HK-2 (cell line): ENCODE results near the gene IARS1.

ENCODE experiments used
- DNase-seq: peaks from one replicate; pipeline ENCODE4 v3.0.0-alpha.2; 2018; ENCODE audit not compliant: unreplicated experiment

Gene IARS1

DNA sequence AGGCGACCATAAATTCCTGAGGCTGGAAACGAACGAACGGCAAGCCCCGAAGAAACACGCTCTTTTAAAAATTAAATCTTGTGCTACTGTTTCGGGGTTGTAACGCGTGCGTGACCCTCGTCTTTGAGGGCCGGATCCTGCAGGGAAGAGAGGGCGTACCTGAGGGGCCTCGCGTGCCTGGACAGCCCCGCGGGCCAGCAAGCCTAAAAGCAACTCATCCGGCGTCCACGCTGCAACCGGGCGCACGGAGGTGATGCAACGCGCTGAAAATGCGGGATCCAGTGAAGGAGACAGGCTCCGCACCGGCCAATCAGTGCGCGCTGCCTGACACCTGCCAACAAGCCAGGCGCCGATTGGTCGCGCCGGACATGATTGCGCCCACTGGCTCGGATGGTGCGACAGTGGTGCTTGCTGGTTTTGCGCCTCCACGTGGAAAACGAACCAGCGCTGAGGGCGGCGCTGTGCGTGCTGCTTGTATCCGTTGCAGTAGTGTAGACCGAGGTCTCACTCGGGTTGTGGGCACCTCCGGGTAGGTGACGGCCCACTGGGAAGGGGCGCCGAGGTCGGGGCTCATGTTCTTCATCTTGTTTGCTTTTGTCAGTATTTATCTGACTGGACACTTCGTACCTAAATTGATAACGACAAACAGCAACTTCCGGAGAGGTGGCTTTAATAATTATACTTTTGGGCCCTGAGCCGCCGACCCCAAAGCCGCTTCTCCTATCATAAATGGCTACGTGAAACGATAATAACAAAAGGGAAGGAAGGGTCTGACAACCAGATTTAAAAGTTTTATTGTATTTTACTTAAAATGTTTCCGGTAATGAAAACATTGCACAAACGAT lies at the start of gene IARS1:
TSS of gene IARS1 (minus strand) at position 246 of the 845 bp plus-strand sequence. CDS start 4,278 bp downstream, outside the sequence.
- peak; percentile 100 for DNase-seq

DNA sequence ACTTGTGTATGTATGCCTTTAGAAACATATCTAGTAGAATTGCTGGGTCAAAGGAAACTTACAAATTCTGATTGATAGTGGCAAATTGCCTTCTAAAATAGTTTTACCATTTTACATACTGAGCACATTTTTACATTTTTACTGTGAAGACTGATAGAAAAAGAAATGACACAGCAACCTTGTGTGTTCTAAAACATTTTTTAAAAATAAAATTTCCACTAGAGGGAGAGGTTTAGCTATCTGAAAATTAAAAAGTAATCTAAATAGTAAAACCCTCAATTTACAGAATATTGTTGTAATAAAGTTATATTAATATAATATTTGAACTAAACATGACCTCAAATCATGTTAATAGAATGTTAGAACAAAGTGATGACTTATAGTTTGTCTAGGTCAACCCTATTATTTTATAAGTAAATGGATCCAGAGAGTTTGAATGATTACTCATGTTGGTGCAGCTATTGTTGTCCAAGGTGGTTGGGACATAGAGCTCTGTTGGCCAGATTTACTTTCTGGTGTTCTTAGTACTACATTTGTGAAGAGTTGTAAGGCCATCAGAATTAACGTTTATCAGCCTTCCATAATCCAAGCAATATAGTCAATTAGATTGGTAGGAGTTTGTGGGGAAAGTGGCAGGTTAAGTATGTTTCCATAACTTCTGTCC lies 49.5 kb upstream of the IARS1 start:
- DNase-seq: no peak

DNA sequence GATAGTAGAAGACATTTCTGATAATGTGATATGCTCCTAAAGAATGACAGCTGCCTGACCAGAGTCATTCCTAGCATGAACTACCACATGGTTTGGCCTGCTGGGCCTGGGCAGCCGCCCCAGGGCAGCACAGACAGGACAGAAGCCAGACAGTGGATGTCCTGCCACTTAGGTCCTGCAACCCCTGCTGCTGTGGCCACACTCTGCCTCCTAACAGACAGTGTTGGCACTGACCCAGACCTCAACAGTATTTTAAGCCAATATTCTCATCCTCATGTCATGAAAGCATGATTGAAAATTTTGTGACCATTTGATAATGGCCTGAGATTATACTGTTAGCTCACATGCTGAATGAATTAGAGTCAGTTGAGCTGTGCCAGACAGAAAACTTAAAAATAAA lies 48.1 kb upstream of the IARS1 start:
- DNase-seq: no peak

DNA sequence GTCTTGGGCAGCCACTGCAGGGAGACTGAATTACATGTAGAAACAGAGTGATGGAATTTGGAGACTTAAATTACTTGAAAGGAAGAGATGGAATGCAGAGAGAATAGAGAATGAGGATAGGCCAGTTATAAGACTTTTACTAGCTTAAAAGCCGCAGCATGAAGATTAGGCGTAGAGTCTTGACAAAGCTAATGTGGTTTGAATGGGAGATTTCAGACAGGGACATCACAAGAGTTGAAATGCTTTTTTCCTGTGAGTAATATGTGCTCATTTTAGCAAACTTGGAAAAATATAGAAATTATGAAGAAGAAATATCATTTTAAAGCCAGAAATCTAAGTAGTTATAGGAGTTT lies 39.8 kb upstream of the IARS1 start:
- DNase-seq: no peak

DNA sequence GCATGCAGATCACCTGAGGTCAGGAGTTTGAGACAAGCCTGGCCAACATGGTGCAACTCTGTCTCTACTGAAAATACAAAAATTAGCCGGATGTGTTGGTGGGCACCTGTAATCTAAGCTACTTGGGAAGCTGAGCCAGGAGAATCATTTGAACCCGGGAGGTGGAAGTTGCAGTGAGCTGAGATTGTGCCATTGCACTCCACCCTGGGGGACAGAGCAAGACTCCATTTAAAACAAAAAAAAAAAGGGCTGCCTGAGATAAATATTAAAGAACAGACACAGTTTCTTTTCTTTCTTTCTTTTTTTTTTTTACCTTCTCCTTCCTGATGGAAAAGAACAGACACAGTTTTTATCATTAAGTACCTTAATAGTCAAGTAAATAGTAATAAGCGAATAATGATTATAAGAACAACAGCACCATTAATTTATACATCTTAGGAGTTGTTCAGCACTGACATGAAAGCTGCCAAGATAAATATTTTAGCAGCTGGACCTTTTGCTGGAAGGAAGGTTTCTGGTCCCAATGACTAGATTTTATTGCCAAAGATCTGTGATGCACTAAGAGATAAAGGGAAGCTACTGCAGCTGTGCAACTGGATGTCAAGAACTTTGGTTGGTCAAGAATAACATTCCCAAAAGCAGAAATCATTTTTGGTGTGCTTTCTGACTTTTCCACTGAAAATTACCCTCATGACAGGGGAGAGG lies 39.2 kb upstream of the IARS1 start:
- no peak for DNase-seq

DNA sequence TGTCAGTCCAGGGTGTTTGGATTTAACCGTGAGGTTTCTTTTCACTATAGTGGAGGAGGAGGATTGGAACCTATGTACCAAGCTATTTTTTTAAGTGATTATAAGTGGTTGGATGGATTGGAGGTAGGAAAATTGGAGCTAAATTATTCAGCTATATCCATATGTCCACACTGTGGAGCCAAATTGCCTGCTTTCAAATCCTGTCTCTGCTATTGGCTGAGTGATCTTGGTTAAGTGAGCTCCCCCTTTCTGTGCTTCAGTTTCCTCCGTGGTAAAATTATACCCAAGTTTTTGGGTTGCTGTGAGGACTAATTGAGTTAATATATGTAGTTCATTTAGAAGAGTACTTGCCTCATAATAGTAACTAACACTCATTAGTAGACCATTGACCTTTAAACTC lies 34.7 kb upstream of the IARS1 start:
- DNase-seq: no peak

DNA sequence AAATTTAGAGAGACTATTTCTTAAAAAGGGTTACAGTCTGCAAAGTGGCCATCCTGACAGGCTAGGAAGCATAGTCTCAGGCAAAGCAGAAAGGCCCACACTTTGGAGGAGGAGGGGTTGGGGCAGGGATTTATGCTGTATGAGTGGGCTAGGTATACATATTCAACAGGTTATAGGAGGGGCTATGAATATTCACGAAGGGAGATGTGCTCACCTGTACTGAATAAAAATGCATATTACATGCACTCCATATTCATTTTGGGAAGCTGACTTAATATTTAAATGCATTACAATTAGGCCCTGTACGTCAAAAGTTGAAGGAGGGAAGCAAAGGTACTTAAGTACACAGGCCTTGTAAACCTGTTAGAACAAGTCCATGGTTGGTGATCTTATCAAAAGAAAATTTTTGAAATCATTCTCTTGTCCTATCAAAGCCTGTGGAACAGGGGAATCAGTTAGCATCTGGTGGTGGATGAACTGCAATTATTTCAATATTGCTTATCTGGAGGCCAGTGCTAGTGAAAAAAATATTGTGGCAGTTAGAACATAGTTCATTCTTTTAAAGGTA lies 33.9 kb upstream of the IARS1 start:
- no peak for DNase-seq

DNA sequence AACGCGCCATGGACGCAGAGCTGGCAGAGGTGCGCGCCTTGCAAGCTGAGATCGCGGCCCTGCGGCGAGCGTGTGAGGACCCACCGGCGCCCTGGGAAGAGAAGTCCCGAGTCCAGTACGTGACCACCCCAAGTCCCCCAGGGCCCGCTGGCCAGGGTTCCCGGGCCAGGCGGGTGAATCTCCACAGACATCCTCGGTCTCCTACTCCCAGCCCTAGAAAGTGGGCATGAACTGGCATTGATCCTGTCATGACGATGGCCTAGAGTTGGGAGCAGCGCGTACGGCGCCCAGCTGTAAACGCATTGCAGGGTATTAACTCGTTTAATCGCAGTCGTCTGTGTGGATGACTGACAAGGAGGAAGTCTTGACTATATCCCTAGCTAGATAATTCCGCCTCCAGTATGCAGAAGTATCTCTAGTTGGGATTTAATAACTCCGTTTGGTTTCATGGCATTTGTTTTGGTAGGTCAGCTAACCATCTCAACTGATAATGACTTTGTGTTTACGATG lies 32.5 kb upstream of the IARS1 start:
- DNase-seq: no peak

DNA sequence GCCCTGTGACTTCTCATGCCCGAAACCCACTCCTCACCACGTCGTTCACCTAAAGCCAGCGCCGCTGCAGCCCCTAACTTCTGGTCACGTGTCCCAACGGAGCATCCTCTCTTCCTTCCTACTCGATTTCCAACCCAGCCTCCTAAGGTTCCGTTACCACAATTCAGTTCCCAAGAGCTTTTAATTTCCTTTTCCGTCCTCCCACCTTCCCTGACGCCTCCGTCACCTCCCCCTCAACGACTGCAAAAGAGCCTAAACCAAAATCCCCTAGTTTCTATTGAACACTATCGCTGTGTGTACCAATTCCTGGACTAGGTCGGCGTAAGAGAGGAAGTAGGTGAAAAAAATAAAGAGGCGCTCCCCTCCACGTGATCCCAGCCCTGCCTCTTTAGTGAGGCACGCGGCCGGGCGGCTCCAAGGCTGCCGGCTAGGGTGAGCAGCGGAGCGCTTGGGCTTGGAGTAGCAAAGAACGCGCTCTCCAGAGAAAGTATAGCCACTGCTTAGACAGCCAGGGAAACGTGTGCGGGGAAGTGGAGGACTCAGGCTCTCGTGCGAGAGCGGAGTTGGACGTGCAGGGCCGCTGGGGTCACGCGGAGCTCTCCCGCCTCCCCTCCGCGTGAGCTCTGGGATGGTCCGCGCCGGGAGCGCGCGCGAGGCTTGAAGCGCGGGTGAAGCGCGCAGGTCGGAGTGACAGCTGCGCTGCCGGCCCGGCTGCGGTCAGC lies 31.9 kb upstream of the IARS1 start, which contains the start of the genes CENPP and NOL8:
TSS of gene CENPP (plus strand) at position 685 of the 722 bp plus-strand sequence.
TSS of gene NOL8 (minus strand) at position 82 of the 722 bp plus-strand sequence. CDS start 1,189 bp downstream, outside the sequence.
- peak; percentile 87 for DNase-seq

DNA sequence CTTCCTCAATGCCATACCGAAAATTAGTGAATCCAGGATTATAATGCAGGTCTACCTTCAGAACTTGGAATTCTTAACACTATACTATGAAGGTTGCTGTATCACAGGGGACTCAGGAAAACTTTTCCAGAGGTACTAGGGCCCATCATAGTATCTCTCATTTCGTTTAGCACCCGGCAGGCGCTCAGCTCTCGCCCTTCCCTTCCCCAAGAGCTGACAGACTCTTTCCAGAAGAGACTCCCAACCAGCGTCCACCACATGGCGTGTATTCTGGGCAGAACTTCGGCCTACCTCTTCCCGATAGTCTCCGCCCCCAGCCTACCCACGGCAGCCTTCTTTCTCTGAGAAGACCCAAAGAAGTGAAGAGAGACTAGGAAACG lies 31.4 kb upstream of the IARS1 start:
- no peak for DNase-seq

DNA sequence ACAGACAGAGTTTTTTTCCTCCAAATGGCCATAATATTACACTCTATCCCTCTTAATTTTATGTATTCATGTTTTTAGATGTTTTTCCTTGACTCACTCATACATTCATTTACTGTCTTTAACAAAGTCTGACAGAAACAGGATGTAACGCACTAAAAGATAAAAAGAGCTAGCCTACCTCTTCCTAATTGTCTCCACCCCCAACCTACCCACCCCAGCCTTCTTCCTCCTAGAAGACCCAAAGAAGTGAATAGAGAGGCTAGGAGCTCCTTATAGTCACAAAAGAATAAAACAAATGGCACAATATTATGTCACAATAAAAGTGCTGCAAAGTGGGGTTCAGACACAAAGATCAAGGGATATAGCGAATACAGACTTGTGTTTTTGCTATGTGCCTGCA lies 30.9 kb upstream of the IARS1 start:
- no peak for DNase-seq

DNA sequence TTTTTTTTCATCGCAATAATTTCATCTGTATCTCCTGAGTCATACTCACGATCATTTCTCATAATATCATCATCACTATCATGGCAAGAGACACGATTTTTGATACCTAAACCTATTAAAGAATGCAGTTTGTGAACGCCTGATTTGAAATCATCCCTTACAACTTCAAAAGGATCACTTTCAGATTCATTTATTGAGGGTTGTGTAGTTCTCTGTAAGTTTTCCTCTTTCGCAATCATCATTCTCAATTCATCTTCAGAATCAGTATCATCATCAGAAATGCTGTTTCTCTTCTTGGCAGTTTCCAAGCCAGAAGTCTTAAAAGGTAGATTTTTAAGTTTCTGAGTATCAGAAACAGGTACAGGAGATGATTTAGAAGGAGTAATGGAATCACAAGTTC lies 22.0 kb upstream of the IARS1 start:
- DNase-seq: no peak

DNA sequence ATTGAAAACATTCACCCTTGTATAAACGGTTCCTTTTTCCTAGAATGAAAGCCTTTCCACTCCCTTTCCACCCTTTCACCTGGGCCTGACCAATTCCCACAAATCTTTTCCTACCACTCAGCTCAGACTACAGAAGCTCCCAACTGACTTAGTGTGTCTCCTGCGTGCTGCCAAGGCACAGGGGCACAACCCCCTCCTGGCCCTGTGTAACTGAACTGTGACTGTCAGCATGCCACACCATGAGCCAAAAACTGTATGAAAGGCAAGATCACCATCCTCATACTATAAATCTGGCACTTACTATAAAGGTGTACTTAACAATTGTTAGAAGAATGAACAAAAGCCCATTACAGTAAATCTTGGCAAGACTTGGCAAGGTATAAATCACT lies 20.1 kb upstream of the IARS1 start:
- no peak for DNase-seq

DNA sequence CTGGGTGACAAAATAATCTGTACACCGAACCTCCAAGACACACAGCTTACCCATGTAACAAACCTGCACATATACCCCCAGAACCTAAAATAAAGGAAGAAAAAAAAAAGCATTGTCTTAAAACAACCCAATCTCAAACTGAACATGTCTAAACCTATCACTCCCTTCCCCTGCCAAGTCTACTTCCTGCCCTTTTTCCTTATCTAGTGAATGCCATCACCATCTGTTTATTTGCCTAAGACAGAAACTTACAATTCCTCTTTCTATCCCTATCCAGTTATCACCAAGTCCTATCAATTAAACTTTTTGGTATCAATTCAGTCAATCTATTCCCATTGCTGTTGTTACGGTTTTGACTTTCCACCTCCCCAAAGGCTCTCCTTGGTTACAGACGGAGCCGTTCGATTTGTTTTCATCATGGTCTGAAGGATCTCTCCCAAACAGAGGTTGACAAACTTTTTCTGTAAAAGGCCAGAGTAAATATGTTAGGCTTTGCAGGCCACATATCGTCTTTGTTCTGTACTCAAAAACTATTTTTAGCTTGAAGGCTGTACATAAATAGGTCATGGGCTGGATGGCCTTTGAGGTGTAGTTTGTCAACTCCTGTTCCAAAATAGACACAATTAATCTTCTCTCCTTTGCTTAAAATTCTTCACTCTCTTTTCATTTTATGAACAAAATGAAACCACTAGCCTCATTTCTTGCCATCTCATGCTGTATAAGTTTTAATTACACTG lies 19.6 kb upstream of the IARS1 start:
- DNase-seq: no peak

DNA sequence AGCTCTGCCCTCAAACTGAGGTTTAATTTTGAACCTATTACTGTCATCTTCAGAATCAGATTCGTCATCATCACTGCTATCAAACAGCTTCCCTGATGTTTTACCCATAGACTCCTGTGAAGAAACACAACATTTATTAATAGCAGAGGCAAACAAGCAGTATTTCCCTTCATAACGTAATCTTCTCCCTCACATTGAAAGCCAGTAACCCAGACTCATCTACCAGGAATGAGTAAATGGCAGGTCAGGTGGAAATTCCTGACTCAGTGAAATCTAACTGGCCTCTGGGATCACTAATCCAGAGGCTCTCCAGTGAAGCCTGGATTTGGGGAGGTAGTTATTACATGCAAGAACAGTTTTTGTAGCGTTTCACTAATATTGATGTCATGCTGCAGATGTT lies 17.1 kb upstream of the IARS1 start:
- DNase-seq: no peak

DNA sequence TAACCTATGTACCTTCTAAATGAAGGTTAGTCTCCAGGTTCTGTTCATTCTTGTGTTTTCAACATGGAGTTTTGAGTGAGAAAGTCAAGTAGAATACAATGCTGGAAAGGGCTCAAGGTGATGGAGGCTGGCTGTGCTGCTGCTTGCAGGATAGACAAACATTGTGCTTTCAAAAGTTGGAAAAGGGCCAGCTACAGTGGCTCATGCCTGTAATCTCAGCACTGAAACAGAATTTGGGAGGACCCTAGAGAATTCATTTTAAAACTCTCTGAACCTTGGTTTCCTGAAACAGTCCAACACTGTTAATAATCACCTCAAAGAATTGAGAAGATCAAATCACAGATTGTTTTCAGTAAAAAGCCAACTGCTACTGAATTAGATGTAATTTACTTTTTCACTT lies 15.4 kb upstream of the IARS1 start:
- DNase-seq: no peak

DNA sequence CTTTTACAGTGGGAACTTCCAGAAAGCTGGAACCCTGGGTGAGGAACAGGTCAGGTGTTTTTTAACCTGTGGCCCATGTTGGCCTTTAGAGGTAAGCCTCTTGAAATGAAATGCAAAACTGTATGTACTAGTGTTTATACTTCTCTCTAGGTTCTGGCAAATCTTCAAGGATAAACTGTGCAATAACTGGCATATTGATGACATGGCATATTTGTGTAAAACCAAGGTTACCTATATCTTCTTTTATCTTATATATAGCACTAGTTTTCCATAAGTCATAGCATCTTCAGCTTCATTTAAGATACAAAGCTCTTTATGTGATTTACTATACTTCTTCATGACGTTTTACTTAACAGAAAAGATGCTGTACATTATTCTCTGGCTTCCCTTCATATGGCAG lies 7.4 kb upstream of the IARS1 start:
- no peak for DNase-seq

DNA sequence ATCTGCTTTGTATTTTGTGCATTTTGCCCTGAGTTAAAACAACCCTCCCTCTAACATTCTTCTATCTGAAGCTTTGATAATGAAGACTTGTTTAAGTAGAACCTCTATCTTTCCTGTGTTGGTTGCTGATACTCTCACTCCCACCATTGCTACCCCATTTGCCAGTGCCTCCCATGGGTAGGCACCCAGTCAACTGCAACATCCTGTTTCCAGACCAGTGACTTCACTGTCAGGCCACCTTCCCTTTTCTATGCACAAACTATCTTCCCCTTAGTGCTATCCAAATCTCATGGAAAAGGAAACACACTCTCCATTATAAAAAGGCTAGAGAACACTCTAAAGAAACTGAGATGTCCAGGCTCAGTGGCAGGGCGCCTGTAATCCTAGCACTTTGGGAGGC lies 5.6 kb upstream of the IARS1 start:
- no peak for DNase-seq

DNA sequence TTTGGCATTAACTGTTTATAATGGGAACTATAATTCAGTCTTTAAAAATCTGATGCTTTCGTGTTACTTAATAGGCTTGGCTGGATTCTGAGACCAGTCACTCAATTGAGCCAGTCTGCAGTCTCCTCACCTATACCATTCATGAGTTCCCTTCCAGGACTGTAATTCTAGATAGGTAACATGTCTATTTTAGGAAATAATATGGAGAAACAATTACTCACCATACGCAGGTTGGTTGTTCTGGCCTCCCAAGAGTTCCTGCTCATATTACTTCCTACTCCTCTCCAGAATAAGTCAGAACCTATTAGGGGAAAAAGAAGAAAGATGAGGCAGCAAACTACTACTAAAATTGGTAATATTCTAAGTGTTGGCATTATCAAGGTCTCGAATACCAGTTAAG lies 4.5 kb upstream of the IARS1 start:
- no peak for DNase-seq

DNA sequence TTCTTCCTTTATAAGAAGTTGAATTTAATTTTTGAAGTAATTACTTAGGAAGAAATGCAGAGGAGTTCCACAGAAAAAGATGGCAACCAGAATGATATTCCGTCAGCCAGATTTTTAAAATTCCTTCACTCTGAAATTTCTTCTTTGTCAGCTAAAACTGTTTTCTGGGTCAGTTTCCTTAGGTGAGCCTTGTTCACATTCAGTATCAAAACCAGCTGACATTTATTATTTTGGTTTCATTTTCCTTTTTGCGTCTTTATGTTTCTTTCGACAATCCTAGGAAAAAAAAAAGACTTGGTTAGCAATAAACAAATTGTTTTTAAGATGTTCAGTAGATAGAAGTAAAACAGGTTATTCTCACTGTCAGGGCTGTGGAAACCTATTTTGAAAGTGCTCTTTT lies 4.1 kb upstream of the IARS1 start:
- no peak for DNase-seq

DNA sequence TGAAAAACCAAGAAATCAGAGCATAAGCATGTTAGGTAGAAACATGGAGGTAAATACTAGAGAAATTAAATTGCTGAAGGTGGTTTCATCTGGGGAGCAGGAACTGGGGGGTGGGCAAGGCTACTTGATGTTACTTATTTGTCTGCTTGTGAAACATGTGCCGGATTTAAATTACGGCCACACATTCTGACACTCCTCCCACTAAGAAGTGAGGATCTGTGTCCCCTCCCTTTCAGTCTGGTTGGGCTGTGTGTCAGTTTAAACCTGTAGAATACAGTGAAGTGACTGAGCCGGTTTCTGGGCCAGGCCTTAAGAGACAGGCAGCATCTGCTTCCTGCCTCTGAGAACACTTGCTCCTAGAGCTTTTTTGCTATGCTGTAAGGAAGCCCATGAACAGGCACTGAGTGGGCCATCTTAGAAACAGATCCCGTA lies 2.3 kb upstream of the IARS1 start:
- no peak for DNase-seq
